IMR-90 (cell line): ENCODE data around the gene NCKAP5. TPM values are rescaled to one million over a fixed set of nuclear protein-coding genes. Genes with fewer than 3 reads are reported as not detected.

ENCODE experiments used
- ATAC-seq: fragments of 200-7000 bp; cut with Tn5 transposase; 2 replicates; pipeline ENCODE4 v1.9.1; 2020; ENCODE audit warnings: low read depth, mild to moderate bottlenecking, moderate library complexity
- BruUV-seq: library from RNA; stranded (reverse); fragments of 400-500 nt; replicated peaks from 2 replicates; lab custom pipeline; 2021; lab: Mats Ljungman, UMichigan
- CTCF ChIA-PET: fragments of 300-600 bp; formaldehyde crosslinking; extraction: SDS; loops from one replicate; lab custom pipeline; 2021; ENCODE audit warnings: antibody characterized with exemption; lab: Yijun Ruan, JAX
- POLR2A ChIA-PET: fragments of 300-600 bp; sonication (Branson Sonifier 250); formaldehyde crosslinking; loops from one replicate; lab custom pipeline; 2022; ENCODE audit warnings: antibody characterized with exemption; ENCODE audit not compliant: unreplicated experiment; lab: Charles Lee
- DNase-seq: peaks from one replicate; pipeline ENCODE4 v3.0.0; 2013
- H2AFZ ChIP-seq: replicated peaks from 2 replicates; pipeline ENCODE3; 2013; ENCODE audit warnings: low read length, mild to moderate bottlenecking; ENCODE audit not compliant: poor library complexity
- H2AK5ac ChIP-seq: 2 replicates; pipeline ENCODE4 v1.6.1; 2013; ENCODE audit warnings: low read depth, low read length, inconsistent platforms
- H2AK9ac ChIP-seq: replicated peaks from 2 replicates; pipeline ENCODE3; 2013; ENCODE audit warnings: mild to moderate bottlenecking, low read depth, low read length, moderate library complexity; ENCODE audit not compliant: poor library complexity
- H2BK120ac ChIP-seq: 2 replicates; pipeline ENCODE4 v1.6.1; 2013; ENCODE audit warnings: low read depth, low read length, inconsistent platforms
- H2BK15ac ChIP-seq: 3 replicates; pipeline ENCODE4 v1.6.1; 2013; ENCODE audit warnings: low read depth, low read length, inconsistent platforms
- H2BK20ac ChIP-seq: 2 replicates; pipeline ENCODE4 v1.6.1; 2013; ENCODE audit warnings: low read depth, mild to moderate bottlenecking, inconsistent platforms, low read length, moderate library complexity
- H2BK5ac ChIP-seq: 2 replicates; pipeline ENCODE4 v1.6.1; 2013; ENCODE audit warnings: mild to moderate bottlenecking, low read depth, low read length, inconsistent platforms; ENCODE audit not compliant: poor library complexity, severe bottlenecking
- H3K14ac ChIP-seq: replicated peaks from 2 replicates; pipeline ENCODE4 v1.6.1; 2013; ENCODE audit warnings: low read depth, low read length, inconsistent platforms
- H3K18ac ChIP-seq: 2 replicates; pipeline ENCODE4 v1.6.1; 2013; ENCODE audit warnings: low read depth, low read length, control low read depth
- H3K23ac ChIP-seq: 2 replicates; pipeline ENCODE4 v1.6.1; 2013; ENCODE audit warnings: low read depth, low read length, inconsistent platforms
- H3K27ac ChIP-seq: 2 replicates; pipeline ENCODE4 v1.5.1; 2013; ENCODE audit warnings: mild to moderate bottlenecking, control low read depth, low read length; ENCODE audit not compliant: insufficient read depth
- H3K27me3 ChIP-seq: 2 replicates; pipeline ENCODE4 v1.6.1; 2013; ENCODE audit warnings: low read length; ENCODE audit not compliant: control insufficient read depth, insufficient read depth
- H3K36me3 ChIP-seq: 2 replicates; pipeline ENCODE4 v1.6.1; 2013; ENCODE audit warnings: low read length, mixed read lengths; ENCODE audit not compliant: control insufficient read depth, insufficient read depth
- H3K4ac ChIP-seq: 2 replicates; pipeline ENCODE4 v1.6.1; 2013; ENCODE audit warnings: low read depth, low read length, inconsistent platforms
- H3K4me1 ChIP-seq: 2 replicates; pipeline ENCODE4 v1.6.1; 2013; ENCODE audit warnings: low read length, mixed read lengths; ENCODE audit not compliant: control insufficient read depth, insufficient read depth
- H3K4me2 ChIP-seq: 2 replicates; pipeline ENCODE4 v1.6.1; 2013; ENCODE audit warnings: low read depth, mild to moderate bottlenecking, control low read depth, low read length, moderate library complexity
- H3K4me3 ChIP-seq: 2 replicates; pipeline ENCODE4 v1.5.1; 2013; ENCODE audit warnings: low read depth, mild to moderate bottlenecking, control low read depth, low read length, moderate library complexity; ENCODE audit not compliant: insufficient read depth
- H3K56ac ChIP-seq: 2 replicates; pipeline ENCODE4 v1.6.1; 2013; ENCODE audit warnings: low read length, inconsistent platforms; ENCODE audit not compliant: insufficient read depth; ENCODE audit errors: extremely low read depth
- H3K79me1 ChIP-seq, 2 experiments: 2 replicates each; pipeline ENCODE4 v1.6.1; 2013; ENCODE audit warnings: low read length in 2 of 2, inconsistent platforms in 1 of 2, low read depth in 1 of 2
- H3K9ac ChIP-seq: 2 replicates; pipeline ENCODE4 v1.6.1; 2013; ENCODE audit warnings: low read depth, low read length, control low read depth
- H3K9me1 ChIP-seq: 2 replicates; pipeline ENCODE4 v1.6.1; 2013; ENCODE audit warnings: low read length, inconsistent platforms; ENCODE audit not compliant: insufficient read depth
- H3K9me3 ChIP-seq: 2 replicates; pipeline ENCODE4 v1.6.1; 2013; ENCODE audit warnings: low read length; ENCODE audit not compliant: control insufficient read depth, insufficient read depth
- H4K20me1 ChIP-seq: 2 replicates; pipeline ENCODE4 v1.6.1; 2013; ENCODE audit warnings: low read length, inconsistent platforms; ENCODE audit not compliant: insufficient read depth
- H4K5ac ChIP-seq: 2 replicates; pipeline ENCODE4 v1.6.1; 2013; ENCODE audit warnings: mild to moderate bottlenecking, low read depth, low read length, control low read depth
- H4K8ac ChIP-seq, 2 experiments: 2 replicates each; pipeline ENCODE4 v1.6.1; 2013; ENCODE audit warnings: low read depth in 2 of 2, low read length in 2 of 2, control low read depth in 1 of 2, inconsistent platforms in 1 of 2
- H4K91ac ChIP-seq: 2 replicates; pipeline ENCODE4 v1.6.1; 2013; ENCODE audit warnings: low read depth, low read length, inconsistent platforms; ENCODE audit not compliant: insufficient read depth
- BHLHE40 ChIP-seq: fragments of 150-350 bp; IDR thresholded peaks from 2 replicates; pipeline ENCODE4 v1.6.1; 2016; ENCODE audit warnings: mild to moderate bottlenecking, low read depth, low read length
- CEBPB ChIP-seq: IDR thresholded peaks from 2 replicates; pipeline ENCODE4 v1.6.1; 2012; ENCODE audit warnings: low read depth, low read length, improper control_type of control experiment
- CHD1 ChIP-seq: IDR thresholded peaks from 2 replicates; pipeline ENCODE4 v1.6.1; 2012; ENCODE audit warnings: low read depth, low read length, improper control_type of control experiment
- FOS ChIP-seq: fragments of 150-350 bp; IDR thresholded peaks from 2 replicates; pipeline ENCODE4 v1.6.1; 2016; ENCODE audit warnings: low read depth, low read length
- MAFK ChIP-seq: IDR thresholded peaks from 2 replicates; pipeline ENCODE4 v1.6.1; 2012; ENCODE audit warnings: low read depth, low read length, improper control_type of control experiment
- MAZ ChIP-seq: IDR thresholded peaks from 2 replicates; pipeline ENCODE4 v1.6.1; 2012; ENCODE audit warnings: low read depth, mild to moderate bottlenecking, low read length, improper control_type of control experiment, moderate library complexity, borderline replicate concordance
- MXI1 ChIP-seq: IDR thresholded peaks from 2 replicates; pipeline ENCODE4 v1.6.1; 2012; ENCODE audit warnings: low read depth, mild to moderate bottlenecking, low read length, moderate library complexity, borderline replicate concordance
- NFE2L2 ChIP-seq: fragments of 150-350 bp; IDR thresholded peaks from 2 replicates; pipeline ENCODE4 v1.6.1; 2016; ENCODE audit warnings: low read depth, mild to moderate bottlenecking, low read length
- POLR2A ChIP-seq: IDR thresholded peaks from 2 replicates; pipeline ENCODE4 v1.6.1; 2012; ENCODE audit warnings: mild to moderate bottlenecking, low read depth, low read length
- RAD21 ChIP-seq: IDR thresholded peaks from 2 replicates; pipeline ENCODE4 v1.6.1; 2012; ENCODE audit warnings: low read length, improper control_type of control experiment
- RCOR1 ChIP-seq: IDR thresholded peaks from 2 replicates; pipeline ENCODE4 v1.6.1; 2012; ENCODE audit warnings: mild to moderate bottlenecking, low read length, improper control_type of control experiment; ENCODE audit not compliant: insufficient replicate concordance
- RFX5 ChIP-seq: IDR thresholded peaks from 2 replicates; pipeline ENCODE4 v1.8.0; 2012; ENCODE audit warnings: low read depth, mild to moderate bottlenecking, low read length, moderate library complexity
- WGBS, 2 experiments: methylation state at CpG; one replicate each; pipeline versions ENCODE4 v1.1.5 to v1.1.7; 2013; ENCODE audit warnings: missing lambda C conversion rate in 2 of 2; ENCODE audit not compliant: insufficient read length in 1 of 2; ENCODE audit errors: extremely low coverage in 2 of 2; 5-methylcytosine and 5-hydroxymethylcytosine counted together
- dilution Hi-C: fragments of 300-500 bp; cut with HindIII; formaldehyde crosslinking; loops from one replicate; pipeline ENCODE4 v1.14.3; 2018; ENCODE audit warnings: low sequenced_read_pairs; ENCODE audit not compliant: unreplicated experiment
- in situ Hi-C: fragments of 300-500 bp; cut with MboI; formaldehyde crosslinking; loops from 3 replicates; pipeline ENCODE4 v1.14.3; 2019; ENCODE audit warnings: low sequenced_read_pairs, inconsistent platforms, mixed read lengths
- intact Hi-C: fragments of 100-400 bp; cut with micrococcal nuclease; formaldehyde crosslinking; loops from 2 replicates; pipeline ENCODE4 v1.10.0; 2022
- polyA plus RNA-seq, 3 experiments: library from polyadenylated mRNA; depleted of rRNA; stranded (reverse); fragments of >200 nt; gene quantifications; 2 replicates each; pipeline ENCODE4 v1.2.3, GENCODE V29; 2012; ENCODE audit warnings: low replicate concordance in 1 of 3
- total RNA-seq: library from RNA; depleted of rRNA; stranded (reverse); fragments of >200 nt; gene quantifications from 2 replicates; pipeline ENCODE4 v1.2.3, GENCODE V29; 2012
- TF ChIP-seq, protein P1 (sequence below): fragments of 150-350 bp; IDR thresholded peaks from 2 replicates; pipeline ENCODE4 v1.6.1; 2016; ENCODE audit warnings: low read depth, mild to moderate bottlenecking, low read length, moderate library complexity, borderline replicate concordance
- TF ChIP-seq, protein P2 (sequence below): conservative IDR thresholded peaks from 2 replicates; pipeline ENCODE4 v1.5.1; 2012; ENCODE audit warnings: mild to moderate bottlenecking, low read depth, low read length, improper control_type of control experiment
- TF ChIP-seq, protein P3 (sequence below): fragments of 150-350 bp; IDR thresholded peaks from 2 replicates; pipeline ENCODE4 v1.6.1; 2017; ENCODE audit warnings: mild to moderate bottlenecking, antibody characterized with exemption, low read length, low read depth

Gene NCKAP5
- total and polyA plus RNA-seq, 2 of the 4 experiments (the other 2 are of a cell fraction), result 2.7 to 3.9 TPM

DNA sequence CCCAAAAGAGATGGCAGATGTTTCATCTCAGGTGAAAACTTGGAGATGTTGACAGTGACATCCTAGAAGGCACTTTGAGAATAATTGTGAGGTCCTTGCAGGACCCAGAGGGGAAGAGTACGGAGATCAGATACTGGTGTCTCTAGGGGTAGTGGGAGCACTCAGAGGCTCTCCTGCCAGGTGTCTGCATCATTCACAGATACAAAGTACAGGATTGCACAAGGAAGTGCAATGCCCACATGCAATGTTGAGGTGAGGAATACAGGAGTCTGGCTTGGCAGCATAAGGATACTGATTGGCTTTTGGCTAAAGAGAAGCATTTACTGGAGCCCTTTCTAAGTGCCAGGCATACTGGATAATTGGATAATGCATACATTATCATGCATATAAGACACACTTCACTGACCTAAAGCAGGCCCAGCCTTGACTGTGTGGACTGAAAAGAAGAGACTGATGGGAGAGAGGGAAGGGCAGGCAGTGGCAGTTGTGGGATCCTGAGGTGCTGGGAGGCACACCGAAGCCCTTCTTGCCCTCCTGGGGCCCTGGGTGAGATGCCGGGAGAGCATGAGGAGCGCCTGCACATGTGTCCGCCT lies 31.0 kb upstream of the NCKAP5 start:
- Histone ChIP-seq H3K27me3 (no peaks in the 10 kb centered on the region; the same call in 1 of the 2 replicates), H3K4me1 (peaks cover 8% of the 10 kb centered on the region), H4K8ac (no peak overlapping the region), H2BK5ac (no peak overlapping the region), H3K56ac (no peak overlapping the region), H4K91ac (no peak overlapping the region), H3K14ac (no peak overlapping the region), H3K9me1 (no peaks in the 10 kb centered on the region), H2BK20ac (no peak overlapping the region), H3K18ac (no peak overlapping the region), H3K27ac (no peak overlapping the region), H3K4ac (peak overlapping the region; percentile 20; the same call in 1 of the 2 replicates), H3K9ac (no peak overlapping the region), H4K20me1 (no peaks in the 10 kb centered on the region), H2AK5ac (no peak overlapping the region), H3K4me2 (no peak overlapping the region), H3K36me3 (no peaks in the 10 kb centered on the region), H4K5ac (no peak overlapping the region), H2BK120ac (no peak overlapping the region), H2BK15ac (no peak overlapping the region), H3K4me3 (no peak overlapping the region), H3K9me3 (no peaks in the 10 kb centered on the region), H2AFZ (no peak overlapping the region), H2AK9ac (no peak overlapping the region), H3K23ac (no peak overlapping the region), H3K79me1 (no peaks in the 10 kb centered on the region)
- in situ Hi-C loops (no loop called here), dilution Hi-C loops (no loop called here), intact Hi-C loops (no loop called here)
- ChIA-PET CTCF (no interaction called here), POLR2A (no interaction called here)
- DNase-seq (no peak), ATAC-seq (no peak)
- no CpG with 5 or more reads among the region's 5 CpGs for WGBS, 2 experiments
- TF ChIP-seq POLR2A (no peak), MXI1 (no peak), MAZ (no peak), FOS (no peak), NFE2L2 (no peak), RCOR1 (no peak), MAFK (no peak), CEBPB (no peak), BHLHE40 (no peak), RFX5 (no peak), RAD21 (no peak), CHD1 (no peak)
- TF ChIP-seq, protein P1, sequence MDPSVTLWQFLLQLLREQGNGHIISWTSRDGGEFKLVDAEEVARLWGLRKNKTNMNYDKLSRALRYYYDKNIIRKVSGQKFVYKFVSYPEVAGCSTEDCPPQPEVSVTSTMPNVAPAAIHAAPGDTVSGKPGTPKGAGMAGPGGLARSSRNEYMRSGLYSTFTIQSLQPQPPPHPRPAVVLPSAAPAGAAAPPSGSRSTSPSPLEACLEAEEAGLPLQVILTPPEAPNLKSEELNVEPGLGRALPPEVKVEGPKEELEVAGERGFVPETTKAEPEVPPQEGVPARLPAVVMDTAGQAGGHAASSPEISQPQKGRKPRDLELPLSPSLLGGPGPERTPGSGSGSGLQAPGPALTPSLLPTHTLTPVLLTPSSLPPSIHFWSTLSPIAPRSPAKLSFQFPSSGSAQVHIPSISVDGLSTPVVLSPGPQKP, result no peak
- TF ChIP-seq, protein P2, sequence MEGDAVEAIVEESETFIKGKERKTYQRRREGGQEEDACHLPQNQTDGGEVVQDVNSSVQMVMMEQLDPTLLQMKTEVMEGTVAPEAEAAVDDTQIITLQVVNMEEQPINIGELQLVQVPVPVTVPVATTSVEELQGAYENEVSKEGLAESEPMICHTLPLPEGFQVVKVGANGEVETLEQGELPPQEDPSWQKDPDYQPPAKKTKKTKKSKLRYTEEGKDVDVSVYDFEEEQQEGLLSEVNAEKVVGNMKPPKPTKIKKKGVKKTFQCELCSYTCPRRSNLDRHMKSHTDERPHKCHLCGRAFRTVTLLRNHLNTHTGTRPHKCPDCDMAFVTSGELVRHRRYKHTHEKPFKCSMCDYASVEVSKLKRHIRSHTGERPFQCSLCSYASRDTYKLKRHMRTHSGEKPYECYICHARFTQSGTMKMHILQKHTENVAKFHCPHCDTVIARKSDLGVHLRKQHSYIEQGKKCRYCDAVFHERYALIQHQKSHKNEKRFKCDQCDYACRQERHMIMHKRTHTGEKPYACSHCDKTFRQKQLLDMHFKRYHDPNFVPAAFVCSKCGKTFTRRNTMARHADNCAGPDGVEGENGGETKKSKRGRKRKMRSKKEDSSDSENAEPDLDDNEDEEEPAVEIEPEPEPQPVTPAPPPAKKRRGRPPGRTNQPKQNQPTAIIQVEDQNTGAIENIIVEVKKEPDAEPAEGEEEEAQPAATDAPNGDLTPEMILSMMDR, result no peak
- TF ChIP-seq, protein P3, sequence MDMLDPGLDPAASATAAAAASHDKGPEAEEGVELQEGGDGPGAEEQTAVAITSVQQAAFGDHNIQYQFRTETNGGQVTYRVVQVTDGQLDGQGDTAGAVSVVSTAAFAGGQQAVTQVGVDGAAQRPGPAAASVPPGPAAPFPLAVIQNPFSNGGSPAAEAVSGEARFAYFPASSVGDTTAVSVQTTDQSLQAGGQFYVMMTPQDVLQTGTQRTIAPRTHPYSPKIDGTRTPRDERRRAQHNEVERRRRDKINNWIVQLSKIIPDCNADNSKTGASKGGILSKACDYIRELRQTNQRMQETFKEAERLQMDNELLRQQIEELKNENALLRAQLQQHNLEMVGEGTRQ, result no peak
- no TSS peak for BruUV-seq
